ENCODE data around the gene TCF15. TPM values are rescaled to one million over a fixed set of nuclear protein-coding genes. Genes with fewer than 3 reads are reported as not detected.

The TCF15 gene
- total RNA-seq, 1 donor from 2014 or later, result 0.07 TPM

GRCh38 chr20:611047-611842, 1.1 kb upstream of the TCF15 start:
- no peak for DNase-seq (ENCODE audit: low read depth, low spot score)

- DNase-seq (ENCODE audit: low read depth, low spot score), result no peak
Observed at GRCh38 chr20:609371-609964, 641 bp downstream of the TCF15 start.

- no peak for DNase-seq (ENCODE audit: low read depth, low spot score)
Observed at GRCh38 chr20:608970-609369, 1.1 kb downstream of the TCF15 start.

- DNase-seq (ENCODE audit: low read depth, low spot score), result no peak
Observed at GRCh38 chr20:607476-607875, 2.6 kb downstream of the TCF15 start.

GRCh38 chr20:605237-605636, 4.9 kb downstream of the TCF15 start:
- DNase-seq (ENCODE audit: low read depth, low spot score), result no peak

GRCh38 chr20:603116-603640, 6.9 kb downstream of the TCF15 start:
- DNase-seq (ENCODE audit: low read depth, low spot score), result no peak

GRCh38 chr20:602111-602970, 7.8 kb downstream of the TCF15 start:
- DNase-seq (ENCODE audit: low read depth, low spot score), result no peak

GRCh38 chr20:600736-601135, 9.4 kb downstream of the TCF15 start:
- DNase-seq (ENCODE audit: low read depth, low spot score), result no peak

- DNase-seq (ENCODE audit: low read depth, low spot score), result no peak
Observed at GRCh38 chr20:600141-600540, 10.0 kb downstream of the TCF15 start.

GRCh38 chr20:598133-598850, 11.8 kb downstream of the TCF15 start:
- no peak for DNase-seq (ENCODE audit: low read depth, low spot score)

- DNase-seq (ENCODE audit: low read depth, low spot score), result no peak
Observed at GRCh38 chr20:597560-597959, 12.5 kb downstream of the TCF15 start.

- no peak for DNase-seq (ENCODE audit: low read depth, low spot score)
Observed at GRCh38 chr20:595330-596308, 14.5 kb downstream of the TCF15 start.

- no peak for DNase-seq (ENCODE audit: low read depth, low spot score)
Observed at GRCh38 chr20:592506-592905, 17.6 kb downstream of the TCF15 start.

GRCh38 chr20:591941-592340, 18.2 kb downstream of the TCF15 start:
- no peak for DNase-seq (ENCODE audit: low read depth, low spot score)

GRCh38 chr20:588932-589672, 21.0 kb downstream of the TCF15 start:
- no peak for DNase-seq (ENCODE audit: low read depth, low spot score)

- no peak for DNase-seq (ENCODE audit: low read depth, low spot score)
Observed at GRCh38 chr20:588476-588875, 21.6 kb downstream of the TCF15 start.

GRCh38 chr20:584971-585301, 25.2 kb downstream of the TCF15 start:
- DNase-seq (ENCODE audit: low read depth, low spot score), result no peak

GRCh38 chr20:584161-584970, 25.7 kb downstream of the TCF15 start:
- DNase-seq (ENCODE audit: low read depth, low spot score), result no peak

- no peak for DNase-seq (ENCODE audit: low read depth, low spot score)
Observed at GRCh38 chr20:582204-582603, 27.9 kb downstream of the TCF15 start.

All from pulmonary artery endothelial cell (primary cell).